Right renal cortex interstitium (tissue), 3 donors: Measurements from ENCODE around the gene FIBCD1. TPM values are rescaled to one million over a fixed set of nuclear protein-coding genes. Genes with fewer than 3 reads are reported as not detected.
"Not testable (repeated sequence)": the region's sequence is repeated elsewhere in the genome, so short reads cannot be mapped to it uniquely, and the experiment has no call there.

Experiments used
- DNase-seq, 3 donors: peaks; one replicate each; pipeline ENCODE4 v3.0.0-alpha.2; 2013; ENCODE audit warnings: low read depth in 3 of 3, low spot score in 2 of 3
- polyA plus RNA-seq, 3 donors: library from polyadenylated mRNA; unstranded; fragments of 120-200 nt; gene quantifications; one replicate each; pipeline ENCODE4 v1.2.1, GENCODE V29; 2013; ENCODE audit not compliant: insufficient read length in 3 of 3

Gene FIBCD1
- polyA plus RNA-seq, 3 donors = 0.08 to 0.37 (median 0.33) TPM

DNA sequence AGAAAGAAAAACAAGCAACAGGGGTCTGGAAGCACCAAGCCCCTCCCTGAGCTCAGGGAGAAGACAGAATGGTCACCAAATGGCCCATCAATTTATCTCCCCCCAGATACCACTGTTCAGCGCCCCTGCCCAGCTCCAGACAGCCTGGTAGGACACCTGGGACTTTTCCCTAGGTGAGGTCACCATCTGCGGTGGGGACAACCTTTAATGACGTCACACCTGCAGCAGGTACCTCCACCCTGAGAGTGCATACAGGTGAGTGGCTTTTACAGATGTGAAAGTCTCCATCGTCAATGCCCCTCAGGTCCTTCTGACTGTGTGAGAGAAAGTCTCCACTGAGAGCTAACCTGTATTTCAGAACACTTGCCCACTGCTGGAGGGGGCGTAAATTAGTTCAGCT, 35.6 kb upstream of the FIBCD1 start:
- no peak for DNase-seq

DNA sequence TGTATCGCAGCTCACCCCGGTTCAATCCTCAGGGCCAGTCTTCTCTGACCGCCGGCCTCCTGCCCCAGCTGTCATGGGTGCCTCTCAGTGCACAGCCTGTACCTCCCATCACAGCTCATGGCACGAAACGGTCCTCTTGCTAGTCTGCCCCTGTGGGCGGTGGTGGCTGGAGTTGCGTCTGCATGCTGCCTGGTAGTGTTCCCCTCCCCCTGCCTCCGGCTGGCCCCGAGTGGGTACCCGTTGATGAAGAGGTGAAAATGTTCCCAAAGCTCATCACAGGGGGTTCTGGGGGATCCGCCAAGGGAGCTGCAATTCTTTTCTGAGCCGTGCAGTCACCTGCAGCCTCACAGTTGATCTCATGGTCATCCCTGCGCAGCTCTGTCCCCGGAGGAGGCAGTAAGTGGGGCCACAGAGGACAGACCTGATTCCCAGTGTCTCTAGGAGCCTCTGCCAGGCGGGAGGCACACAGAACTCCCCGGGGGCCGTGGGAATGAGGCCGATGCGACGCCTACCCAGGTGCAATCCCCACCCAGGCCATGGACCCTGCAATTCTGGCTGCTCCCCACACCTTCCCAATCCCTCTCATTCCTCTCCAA, 34.7 kb upstream of the FIBCD1 start:
- no peak for DNase-seq

- DNase-seq = no peak
Measured at GRCh38 chr9:130972957-130973685, 34.1 kb upstream of the FIBCD1 start.

- DNase-seq = no peak
Measured at GRCh38 chr9:130972277-130972956, 33.4 kb upstream of the FIBCD1 start.

DNA sequence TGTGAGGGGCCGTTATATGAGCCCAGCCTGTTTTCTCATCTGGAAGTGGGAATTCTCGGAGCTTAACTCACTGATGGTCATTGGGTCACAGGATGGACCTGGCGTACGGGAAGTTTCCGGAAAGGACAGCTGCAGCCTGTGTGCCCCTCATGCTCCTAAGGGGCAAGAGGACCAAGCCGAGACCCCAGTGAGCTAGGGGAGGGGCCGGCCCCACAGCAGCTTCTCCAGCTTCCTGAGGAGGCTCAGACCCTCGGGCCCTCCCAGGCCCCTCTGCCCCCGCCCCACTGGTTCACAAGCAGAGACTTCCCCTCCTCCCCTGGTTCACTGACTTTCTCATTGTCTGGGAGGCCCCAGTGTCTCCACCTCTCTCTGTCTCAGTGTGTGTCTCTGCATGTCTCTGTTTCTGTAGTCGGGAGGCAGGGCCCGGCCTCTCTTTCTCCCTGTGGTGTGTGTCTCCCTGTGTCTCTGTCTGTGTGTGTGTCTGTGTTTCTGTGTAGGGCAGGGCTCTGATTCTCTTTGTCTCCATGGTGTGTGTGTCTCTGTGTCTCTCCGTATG, 32.3 kb upstream of the FIBCD1 start:
- no peak for DNase-seq

- DNase-seq = no peak
Measured at GRCh38 chr9:130970855-130971254, 31.8 kb upstream of the FIBCD1 start.

GRCh38 chr9:130970052-130970451, 31.0 kb upstream of the FIBCD1 start:
- DNase-seq = no peak

- DNase-seq = no peak
Measured at GRCh38 chr9:130965680-130966079, 26.6 kb upstream of the FIBCD1 start.

GRCh38 chr9:130963916-130964315, 24.9 kb upstream of the FIBCD1 start:
- no peak for DNase-seq

DNA sequence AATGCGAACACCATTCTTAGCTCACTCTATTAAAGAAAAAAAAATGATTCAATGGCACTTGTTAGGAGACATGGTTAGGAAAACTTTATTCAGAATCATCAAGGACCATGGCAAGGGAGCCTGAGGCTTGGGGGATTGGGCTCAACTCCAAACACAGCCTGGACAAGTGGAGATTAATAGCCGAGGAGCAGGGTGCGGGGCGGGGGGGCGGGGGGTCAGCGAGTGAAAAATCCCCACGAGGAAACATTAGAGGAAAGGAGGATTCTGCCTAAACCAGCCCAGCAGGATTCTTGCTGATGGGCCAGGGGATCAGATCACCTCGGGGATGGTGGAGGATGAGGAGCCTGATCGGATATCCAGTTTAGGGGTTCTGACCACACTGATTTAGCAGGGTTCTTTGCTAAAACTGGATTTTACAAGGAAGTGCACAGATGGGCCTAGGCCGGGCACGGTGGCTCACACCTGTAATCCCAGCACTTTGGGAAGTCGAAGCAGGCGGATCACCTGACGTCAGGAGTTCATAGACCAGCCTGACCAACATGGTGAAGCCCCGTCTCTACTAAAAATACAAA, 24.4 kb upstream of the FIBCD1 start:
- no peak for DNase-seq

- no peak for DNase-seq
Measured at GRCh38 chr9:130962418-130963316, 23.6 kb upstream of the FIBCD1 start.

GRCh38 chr9:130961511-130962300, 22.7 kb upstream of the FIBCD1 start:
- DNase-seq = no peak

GRCh38 chr9:130960522-130961378, 21.7 kb upstream of the FIBCD1 start:
- DNase-seq = no peak

- DNase-seq = no peak
Measured at GRCh38 chr9:130959809-130960334, 20.8 kb upstream of the FIBCD1 start.

GRCh38 chr9:130958564-130958963, 19.5 kb upstream of the FIBCD1 start:
- DNase-seq = not testable (repeated sequence)

- DNase-seq = no peak
Measured at GRCh38 chr9:130957451-130958203, 18.6 kb upstream of the FIBCD1 start.

GRCh38 chr9:130956636-130957450, 17.8 kb upstream of the FIBCD1 start:
- DNase-seq = no peak
